Measurements from ENCODE around the gene MPC1. TPM values are rescaled to one million over a fixed set of nuclear protein-coding genes. Genes with fewer than 3 reads are reported as not detected.
"Not testable (repeated sequence)": the region's sequence is repeated elsewhere in the genome, so short reads cannot be mapped to it uniquely, and the experiment has no call there.

MPC1 gene
- total RNA-seq, 2 experiments from 2014 or later = 22.2 to 25.2 TPM

GRCh38 chr6:166412911-166413384, 30.2 kb upstream of the MPC1 start:
- Mint-ChIP-seq H3K27me3 (no peaks in the 10 kb centered on the region), H3K4me1 (peaks cover 65% of the 10 kb centered on the region), H3K27ac (no peak overlapping the region), H3K4me3 (no peak overlapping the region), H3K36me3 (peaks cover 23% of the 10 kb centered on the region), H3K9me3 (peaks cover 14% of the 10 kb centered on the region)
- DNase-seq = no peak

GRCh38 chr6:166412156-166412910, 29.6 kb upstream of the MPC1 start:
- peaks cover 19% of the 10 kb centered on the region for H3K36me3 Mint-ChIP-seq
- no peaks in the 10 kb centered on the region for H3K27me3 Mint-ChIP-seq
- peaks cover 13% of the 10 kb centered on the region for H3K9me3 Mint-ChIP-seq
- DNase-seq = no peak
- peaks cover 59% of the 10 kb centered on the region for H3K4me1 Mint-ChIP-seq
- peak overlapping the region; percentile 33 for H3K4me3 Mint-ChIP-seq
- H3K27ac Mint-ChIP-seq = no peak overlapping the region

- Mint-ChIP-seq H3K4me3 (peak overlapping the region; percentile 54), H3K9me3 (peaks cover 11% of the 10 kb centered on the region), H3K36me3 (peaks cover 14% of the 10 kb centered on the region), H3K4me1 (peaks cover 54% of the 10 kb centered on the region), H3K27me3 (no peaks in the 10 kb centered on the region), H3K27ac (peak overlapping the region; percentile 39)
- DNase-seq = peak; percentile 27
Observed at GRCh38 chr6:166411721-166412151, 29.0 kb upstream of the MPC1 start.

- Mint-ChIP-seq H3K4me3 (peak overlapping the region; percentile 54), H3K4me1 (peaks cover 49% of the 10 kb centered on the region), H3K36me3 (peaks cover 10% of the 10 kb centered on the region), H3K27ac (peak overlapping the region; percentile 39), H3K9me3 (peaks cover 7% of the 10 kb centered on the region), H3K27me3 (no peaks in the 10 kb centered on the region)
- no peak for DNase-seq
Observed at GRCh38 chr6:166411271-166411670, 28.5 kb upstream of the MPC1 start.

GRCh38 chr6:166410426-166410935, 27.7 kb upstream of the MPC1 start:
- Mint-ChIP-seq H3K4me1 (peaks cover 41% of the 10 kb centered on the region), H3K27ac (no peak overlapping the region)

GRCh38 chr6:166408936-166409755, 26.4 kb upstream of the MPC1 start:
- Mint-ChIP-seq H3K4me3 (no peak overlapping the region), H3K36me3 (peaks cover 2% of the 10 kb centered on the region), H3K27me3 (no peaks in the 10 kb centered on the region), H3K27ac (no peak overlapping the region), H3K9me3 (no peaks in the 10 kb centered on the region), H3K4me1 (peaks cover 33% of the 10 kb centered on the region)
- DNase-seq = no peak

More at GRCh38 chr6:166410426-166410935, 27.7 kb upstream of the MPC1 start:
- Mint-ChIP-seq H3K36me3 (peaks cover 2% of the 10 kb centered on the region), H3K9me3 (no peaks in the 10 kb centered on the region), H3K4me3 (no peak overlapping the region), H3K27me3 (no peaks in the 10 kb centered on the region)
- DNase-seq = no peak

GRCh38 chr6:166406197-166406596, 23.5 kb upstream of the MPC1 start:
- H3K27ac Mint-ChIP-seq = no peak overlapping the region
- H3K36me3 Mint-ChIP-seq = no peaks in the 10 kb centered on the region
- H3K27me3 Mint-ChIP-seq = no peaks in the 10 kb centered on the region
- no peak for DNase-seq
- H3K4me1 Mint-ChIP-seq = peaks cover 13% of the 10 kb centered on the region
- no peaks in the 10 kb centered on the region for H3K9me3 Mint-ChIP-seq
- H3K4me3 Mint-ChIP-seq = no peak overlapping the region

- H3K27me3 Mint-ChIP-seq = no peaks in the 10 kb centered on the region
- no peaks in the 10 kb centered on the region for H3K36me3 Mint-ChIP-seq
- H3K9me3 Mint-ChIP-seq = no peaks in the 10 kb centered on the region
- DNase-seq = no peak
- H3K4me3 Mint-ChIP-seq = no peak overlapping the region
- H3K27ac Mint-ChIP-seq = no peak overlapping the region
- peaks cover 6% of the 10 kb centered on the region for H3K4me1 Mint-ChIP-seq
Observed at GRCh38 chr6:166405386-166405785, 22.6 kb upstream of the MPC1 start.

GRCh38 chr6:166402582-166403277, 20.0 kb upstream of the MPC1 start:
- Mint-ChIP-seq H3K4me3 (no peak overlapping the region), H3K27ac (no peak overlapping the region), H3K36me3 (no peaks in the 10 kb centered on the region)

GRCh38 chr6:166400649-166401250, 18.0 kb upstream of the MPC1 start:
- peak; percentile 47 for DNase-seq
- not testable (repeated sequence) for H3K4me1 Mint-ChIP-seq, H3K27ac Mint-ChIP-seq, H3K4me3 Mint-ChIP-seq, H3K36me3 Mint-ChIP-seq, H3K27me3 Mint-ChIP-seq, H3K9me3 Mint-ChIP-seq

More at GRCh38 chr6:166402582-166403277, 20.0 kb upstream of the MPC1 start:
- no peak for DNase-seq
- no peaks in the 10 kb centered on the region for H3K4me1 Mint-ChIP-seq
- H3K9me3 Mint-ChIP-seq = no peaks in the 10 kb centered on the region
- no peaks in the 10 kb centered on the region for H3K27me3 Mint-ChIP-seq

- Mint-ChIP-seq H3K4me3 (no peak overlapping the region), H3K9me3 (no peaks in the 10 kb centered on the region), H3K36me3 (no peaks in the 10 kb centered on the region), H3K27ac (no peak overlapping the region), H3K27me3 (no peaks in the 10 kb centered on the region), H3K4me1 (no peaks in the 10 kb centered on the region)
- no peak for DNase-seq
Observed at GRCh38 chr6:166400181-166400580, 17.4 kb upstream of the MPC1 start.

GRCh38 chr6:166398348-166398747, 15.6 kb upstream of the MPC1 start:
- no peaks in the 10 kb centered on the region for H3K9me3 Mint-ChIP-seq
- no peak overlapping the region for H3K4me3 Mint-ChIP-seq
- no peak overlapping the region for H3K27ac Mint-ChIP-seq
- no peak for DNase-seq
- H3K4me1 Mint-ChIP-seq = no peaks in the 10 kb centered on the region
- no peaks in the 10 kb centered on the region for H3K27me3 Mint-ChIP-seq
- no peaks in the 10 kb centered on the region for H3K36me3 Mint-ChIP-seq

GRCh38 chr6:166397849-166398248, 15.1 kb upstream of the MPC1 start:
- no peaks in the 10 kb centered on the region for H3K36me3 Mint-ChIP-seq
- no peak for DNase-seq
- no peaks in the 10 kb centered on the region for H3K27me3 Mint-ChIP-seq
- H3K27ac Mint-ChIP-seq = no peak overlapping the region
- no peak overlapping the region for H3K4me3 Mint-ChIP-seq
- H3K9me3 Mint-ChIP-seq = no peaks in the 10 kb centered on the region
- H3K4me1 Mint-ChIP-seq = no peaks in the 10 kb centered on the region

- no peak overlapping the region for H3K27ac Mint-ChIP-seq
- no peaks in the 10 kb centered on the region for H3K36me3 Mint-ChIP-seq
- DNase-seq = no peak
- H3K27me3 Mint-ChIP-seq = no peaks in the 10 kb centered on the region
- no peaks in the 10 kb centered on the region for H3K4me1 Mint-ChIP-seq
- H3K4me3 Mint-ChIP-seq = no peak overlapping the region
- no peaks in the 10 kb centered on the region for H3K9me3 Mint-ChIP-seq
Observed at GRCh38 chr6:166395778-166396177, 13.0 kb upstream of the MPC1 start.
